T-helper 2 cell (primary cell): ENCODE measurements around the gene CDK1.
A peak's percentile ranks its signal among the peaks of the same experiment; 100 is the strongest.
"Not testable (repeated sequence)": the region's sequence is repeated elsewhere in the genome, so short reads cannot be mapped to it uniquely, and the experiment has no call there.

Experiments used
- DNase-seq, 5 experiments: peaks; one replicate each; pipeline versions ENCODE4 v3.0.0 to v3.0.0-alpha.2; 2012 to 2022

CDK1 gene

DNA sequence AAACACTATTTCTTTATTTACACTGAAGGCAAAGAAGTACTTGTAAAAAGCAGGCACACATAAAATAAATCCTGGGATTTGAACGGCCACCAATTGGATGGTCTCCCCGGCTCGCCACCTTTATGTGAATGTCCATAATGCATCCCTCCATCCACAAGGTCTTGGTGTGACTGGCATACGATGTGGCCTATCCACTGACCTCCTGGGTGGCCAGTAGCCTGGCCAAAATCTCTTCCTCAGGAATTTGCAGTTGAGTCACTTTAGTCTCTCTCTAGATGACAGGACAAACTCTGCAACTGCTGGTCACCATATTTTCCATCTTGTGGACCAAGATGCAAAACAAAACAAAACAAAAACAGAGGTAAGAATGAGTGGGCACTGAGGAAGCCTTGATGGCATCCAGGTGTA, 39.1 kb downstream of the CDK1 start:
- no peak for DNase-seq

DNA sequence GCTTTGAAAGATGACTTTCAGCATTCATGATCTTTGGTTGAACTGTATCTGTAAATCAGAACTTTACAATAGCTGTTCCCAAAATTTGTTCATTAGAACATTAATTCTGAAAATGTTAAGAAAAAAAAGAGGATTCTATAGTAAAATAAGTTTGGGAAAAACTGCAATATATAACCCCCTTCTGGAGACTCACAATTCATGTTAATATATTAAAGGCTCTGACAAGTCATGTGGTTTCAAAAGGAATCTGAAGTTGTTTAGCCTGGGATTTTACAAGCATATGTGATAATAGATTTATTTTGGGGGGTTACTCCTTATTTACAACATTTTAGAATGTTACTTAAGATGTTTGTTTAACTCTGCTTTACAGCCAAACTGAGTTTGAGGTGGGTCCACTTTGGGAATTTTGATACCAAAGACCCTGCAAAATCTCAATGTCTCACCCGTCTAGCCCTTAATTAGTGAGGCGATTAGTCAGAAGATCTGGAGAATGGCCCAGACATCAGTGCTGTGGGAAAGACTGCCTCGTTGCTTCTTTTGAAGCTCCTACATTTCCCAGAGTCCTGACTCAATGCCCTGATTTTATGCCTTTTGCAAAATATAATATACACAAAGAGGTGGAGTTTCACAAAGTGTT, 40.0 kb downstream of the CDK1 start:
- no peak for DNase-seq

DNA sequence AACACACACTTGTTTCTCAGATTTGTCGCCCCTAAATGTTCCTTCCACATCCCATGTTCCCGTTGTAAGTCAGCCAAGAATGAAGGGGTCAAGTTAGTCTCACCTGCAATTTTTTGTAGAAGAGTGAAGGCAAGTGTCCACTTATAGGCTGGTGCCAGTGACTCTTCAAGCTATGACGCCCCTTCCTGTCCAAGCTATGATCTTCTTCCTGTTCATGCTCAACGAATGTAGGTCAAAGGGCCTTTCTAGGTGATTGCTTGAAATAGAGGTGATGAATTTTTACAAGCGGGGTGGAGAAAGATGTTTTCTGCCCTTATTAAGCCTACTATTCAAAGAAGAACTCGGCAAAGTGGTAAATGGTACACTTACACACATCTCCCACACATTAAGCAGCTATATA, 41.0 kb downstream of the CDK1 start:
- no peak for DNase-seq

GRCh38 chr10:60820093-60820754, 41.9 kb downstream of the CDK1 start:
- peak in 1 of 5 experiments; percentile 38 for DNase-seq

GRCh38 chr10:60821656-60822055, 43.4 kb downstream of the CDK1 start:
- no peak for DNase-seq

DNA sequence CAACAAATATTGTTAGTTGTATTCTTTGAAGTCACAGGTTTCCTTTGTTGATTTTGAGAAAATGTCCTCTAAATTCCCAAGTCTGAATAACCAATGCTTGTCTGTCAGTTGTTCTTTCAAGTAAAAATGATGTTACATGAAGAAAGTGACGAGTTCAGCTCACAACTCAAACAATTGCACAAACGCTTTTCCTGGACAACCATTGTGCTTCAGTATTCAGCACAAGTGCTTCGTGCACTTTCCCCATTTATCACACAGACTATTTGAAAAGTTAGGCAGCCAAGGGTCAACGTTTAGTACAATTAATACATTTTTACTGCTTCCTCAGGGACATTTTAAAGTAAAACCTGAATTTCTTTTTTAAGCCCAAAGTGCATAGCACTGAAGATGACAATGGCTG, 44.5 kb downstream of the CDK1 start:
- no peak for DNase-seq

GRCh38 chr10:60823324-60823723, 45.0 kb downstream of the CDK1 start:
- DNase-seq = no peak

DNA sequence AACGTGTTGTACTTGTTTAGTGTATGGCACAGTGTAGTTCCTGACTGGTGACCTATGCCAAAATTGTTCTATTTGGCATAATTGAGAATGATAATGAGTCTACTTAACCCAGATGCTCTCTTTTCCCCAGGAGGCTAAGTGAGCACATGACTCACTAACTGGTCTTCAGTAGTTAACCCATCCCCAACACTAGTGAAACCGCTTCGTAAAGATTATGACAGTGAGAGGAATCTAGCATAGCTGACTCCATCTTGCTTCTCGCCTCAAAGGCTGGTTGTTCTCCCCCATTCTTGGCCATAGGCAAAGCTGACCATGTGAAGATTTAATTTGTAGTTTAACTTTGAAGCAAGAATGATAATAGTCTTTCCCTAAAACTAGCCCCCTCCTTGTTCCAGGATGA, 47.2 kb downstream of the CDK1 start:
- DNase-seq = no peak

DNA sequence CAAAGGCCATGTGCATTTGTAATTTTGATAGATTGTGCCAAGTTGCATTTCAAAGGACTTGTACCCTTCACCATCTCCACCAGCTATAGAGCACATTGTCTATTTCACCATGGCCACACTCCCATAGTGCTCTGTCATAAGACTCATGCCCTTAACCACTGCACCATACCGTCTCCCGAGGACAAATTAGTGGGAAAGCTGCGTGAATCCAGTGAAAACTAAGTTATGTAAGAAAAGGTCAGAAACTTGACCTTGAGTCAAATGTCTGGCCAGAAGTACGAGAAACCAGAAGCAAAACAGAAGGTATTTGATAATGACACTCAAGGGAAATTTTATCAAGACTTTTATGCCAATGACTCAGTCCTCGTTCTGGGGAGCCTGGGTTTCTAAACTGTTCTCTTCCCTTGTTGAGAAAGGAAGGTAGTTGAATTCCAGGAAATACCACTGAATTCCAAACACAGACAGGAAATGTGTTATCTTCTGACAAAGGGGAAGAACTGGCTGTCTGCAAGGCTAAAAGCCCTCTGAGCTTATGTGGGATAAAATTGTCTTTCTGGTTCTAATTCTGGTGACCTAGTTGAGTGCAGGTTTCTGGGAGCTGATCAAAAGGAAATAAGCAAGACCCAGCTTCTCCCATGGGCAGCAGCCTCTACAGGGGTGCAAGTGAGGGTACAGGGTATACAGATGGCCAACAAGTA, 49.7 kb downstream of the CDK1 start:
- DNase-seq = no peak

DNA sequence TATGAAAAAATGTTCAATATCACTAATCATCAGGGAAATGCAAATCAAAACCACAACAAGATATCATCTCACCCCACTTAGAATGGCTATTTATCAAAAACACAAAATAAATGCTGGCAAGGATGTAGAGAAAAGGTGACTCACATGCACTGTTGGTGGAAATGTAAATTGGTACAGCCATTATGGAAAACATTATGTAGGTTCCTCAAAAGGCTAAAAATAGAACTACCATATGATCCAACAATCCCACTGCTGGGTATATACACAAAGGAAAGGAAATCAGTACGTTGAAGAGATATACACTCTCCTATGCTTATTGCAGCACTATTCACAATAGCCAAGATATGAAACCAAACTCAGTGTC, 50.2 kb downstream of the CDK1 start:
- DNase-seq = no peak

DNA sequence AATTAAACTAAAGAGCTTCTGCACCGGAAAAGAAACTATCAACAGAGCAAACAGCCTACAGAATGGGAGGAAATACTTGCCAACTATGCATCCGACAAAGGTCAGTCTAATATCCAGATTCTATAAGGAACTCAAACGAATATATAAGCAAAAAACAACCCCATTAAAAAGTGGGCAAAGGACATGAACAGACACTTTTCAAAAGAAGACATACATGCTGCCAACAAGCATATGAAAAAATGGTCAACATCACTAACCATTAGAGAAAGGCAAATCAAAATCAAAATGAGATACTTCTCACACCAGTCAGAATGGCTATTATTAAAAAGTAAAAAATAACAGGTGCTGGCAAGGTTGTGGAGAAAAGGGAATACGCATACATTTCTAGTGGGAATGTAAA, 53.9 kb downstream of the CDK1 start:
- not testable (repeated sequence) for DNase-seq

DNA sequence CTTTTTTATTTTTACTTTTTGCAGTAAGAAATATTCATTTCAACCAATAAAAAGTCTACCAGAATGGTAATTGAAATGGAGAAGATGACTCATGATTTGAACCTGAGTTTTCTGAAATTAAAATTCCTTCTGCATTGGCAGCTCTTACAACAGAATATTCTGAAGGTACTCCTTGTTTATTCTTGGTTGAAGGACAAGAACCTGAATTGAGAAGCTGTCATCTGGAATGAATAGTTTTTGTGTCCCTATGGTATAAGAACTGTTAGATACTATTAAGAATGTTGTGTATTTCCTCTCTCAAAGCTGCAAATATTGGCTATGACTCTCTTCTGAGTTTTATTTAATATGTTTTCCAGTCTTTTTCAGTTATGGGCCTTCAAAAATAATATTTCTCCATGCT, 56.1 kb downstream of the CDK1 start:
- DNase-seq = no peak

- no peak for DNase-seq
These were observed 56.8 kb downstream of the CDK1 start for GRCh38 chr10:60835049-60835448.

DNA sequence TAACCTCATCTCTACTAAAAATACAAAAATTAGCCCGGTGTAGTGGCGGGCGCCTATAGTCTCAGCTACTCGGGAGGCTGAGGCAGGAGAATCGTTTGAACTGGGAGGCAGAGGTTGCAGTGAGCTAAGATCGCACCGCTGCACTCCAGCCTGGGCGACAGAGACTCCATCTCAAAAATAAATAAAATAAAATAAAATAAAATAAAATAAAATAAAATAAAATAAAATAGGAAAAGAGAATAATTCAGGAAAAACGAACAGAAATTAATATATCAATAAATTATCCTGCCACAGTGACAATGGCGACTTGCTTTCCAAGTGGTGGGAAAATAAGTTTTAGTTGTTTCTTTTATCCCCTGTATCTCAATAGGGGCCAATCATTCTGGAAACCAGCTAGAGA, 62.9 kb downstream of the CDK1 start:
- DNase-seq = not testable (repeated sequence)

GRCh38 chr10:60842694-60843093, 64.4 kb downstream of the CDK1 start:
- DNase-seq = no peak
